Choroid plexus epithelial cell (primary cell): ENCODE results near the gene NPAS4.

ENCODE experiments used
- DNase-seq: peaks from one replicate; pipeline ENCODE4 v3.0.0-alpha.2; 2010; ENCODE audit warnings: low read depth
- H3K4me3 ChIP-seq: 2 replicates; pipeline ENCODE4 v1.5.1; 2011; ENCODE audit warnings: low read depth, mild to moderate bottlenecking, control low read depth, low read length, moderate library complexity
- TF ChIP-seq, protein P1 (sequence below): conservative IDR thresholded peaks from 2 replicates; pipeline ENCODE4 v1.5.1; 2011; ENCODE audit warnings: low read depth, mild to moderate bottlenecking, control low read depth, inconsistent platforms, low read length, moderate library complexity

NPAS4 gene

DNA sequence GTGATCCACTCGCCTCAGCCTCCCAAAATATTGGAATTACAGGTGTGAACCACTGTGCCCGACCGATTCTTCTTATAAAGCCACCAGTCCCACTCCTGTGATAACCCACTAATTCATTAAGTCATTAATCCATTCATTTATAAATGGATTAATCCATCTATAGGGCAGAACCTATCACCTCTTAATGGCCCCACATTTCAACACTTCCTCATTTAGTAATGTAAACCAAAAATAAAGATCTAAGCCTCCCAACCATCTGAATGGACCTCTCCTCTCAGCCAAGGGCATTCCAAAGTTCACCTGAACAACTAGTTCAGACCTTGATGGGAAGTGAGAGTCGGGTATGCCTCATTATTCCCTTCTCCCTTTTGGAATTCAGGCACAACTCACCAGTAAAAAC lies 27.7 kb downstream of the NPAS4 start:
- TF ChIP-seq, protein P1, sequence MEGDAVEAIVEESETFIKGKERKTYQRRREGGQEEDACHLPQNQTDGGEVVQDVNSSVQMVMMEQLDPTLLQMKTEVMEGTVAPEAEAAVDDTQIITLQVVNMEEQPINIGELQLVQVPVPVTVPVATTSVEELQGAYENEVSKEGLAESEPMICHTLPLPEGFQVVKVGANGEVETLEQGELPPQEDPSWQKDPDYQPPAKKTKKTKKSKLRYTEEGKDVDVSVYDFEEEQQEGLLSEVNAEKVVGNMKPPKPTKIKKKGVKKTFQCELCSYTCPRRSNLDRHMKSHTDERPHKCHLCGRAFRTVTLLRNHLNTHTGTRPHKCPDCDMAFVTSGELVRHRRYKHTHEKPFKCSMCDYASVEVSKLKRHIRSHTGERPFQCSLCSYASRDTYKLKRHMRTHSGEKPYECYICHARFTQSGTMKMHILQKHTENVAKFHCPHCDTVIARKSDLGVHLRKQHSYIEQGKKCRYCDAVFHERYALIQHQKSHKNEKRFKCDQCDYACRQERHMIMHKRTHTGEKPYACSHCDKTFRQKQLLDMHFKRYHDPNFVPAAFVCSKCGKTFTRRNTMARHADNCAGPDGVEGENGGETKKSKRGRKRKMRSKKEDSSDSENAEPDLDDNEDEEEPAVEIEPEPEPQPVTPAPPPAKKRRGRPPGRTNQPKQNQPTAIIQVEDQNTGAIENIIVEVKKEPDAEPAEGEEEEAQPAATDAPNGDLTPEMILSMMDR: no peak
- no peak for DNase-seq
- H3K4me3 ChIP-seq: no peak overlapping the region

- H3K4me3 ChIP-seq: no peak overlapping the region
- TF ChIP-seq, protein P1: no peak
- no peak for DNase-seq
These were observed 29.7 kb downstream of the NPAS4 start for GRCh38 chr11:66450560-66450959.

GRCh38 chr11:66451663-66452062 lies 30.8 kb downstream of the NPAS4 start:
- TF ChIP-seq, protein P1: no peak
- no peak for DNase-seq
- H3K4me3 ChIP-seq: no peak overlapping the region

- no peak for DNase-seq
- TF ChIP-seq, protein P1: no peak
- no peak overlapping the region for H3K4me3 ChIP-seq
These were observed 33.4 kb downstream of the NPAS4 start for GRCh38 chr11:66454247-66454646.

DNA sequence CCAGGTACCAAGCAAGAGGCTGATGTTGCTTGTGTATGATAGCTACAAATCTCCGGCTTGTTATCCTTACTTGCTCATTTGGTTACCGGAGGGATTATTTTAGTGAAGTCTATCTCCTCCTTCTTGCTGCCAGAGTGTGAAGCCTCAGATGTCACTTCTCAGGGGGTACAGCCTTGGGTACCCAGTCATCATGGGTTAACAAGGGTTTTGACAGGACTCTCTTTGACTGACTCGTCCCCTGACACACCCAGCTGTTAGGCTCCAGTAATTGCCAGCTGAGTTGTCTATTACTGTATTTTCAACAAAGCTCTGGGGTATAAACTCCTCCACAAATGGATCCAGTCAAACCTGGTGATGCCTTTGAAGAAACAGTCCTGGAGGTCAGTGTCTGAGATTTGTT lies 34.0 kb downstream of the NPAS4 start:
- TF ChIP-seq, protein P1: no peak
- DNase-seq: no peak
- H3K4me3 ChIP-seq: no peak overlapping the region

GRCh38 chr11:66457826-66458225 lies 37.0 kb downstream of the NPAS4 start:
- no peak overlapping the region for H3K4me3 ChIP-seq
- DNase-seq: no peak
- TF ChIP-seq, protein P1: no peak

DNA sequence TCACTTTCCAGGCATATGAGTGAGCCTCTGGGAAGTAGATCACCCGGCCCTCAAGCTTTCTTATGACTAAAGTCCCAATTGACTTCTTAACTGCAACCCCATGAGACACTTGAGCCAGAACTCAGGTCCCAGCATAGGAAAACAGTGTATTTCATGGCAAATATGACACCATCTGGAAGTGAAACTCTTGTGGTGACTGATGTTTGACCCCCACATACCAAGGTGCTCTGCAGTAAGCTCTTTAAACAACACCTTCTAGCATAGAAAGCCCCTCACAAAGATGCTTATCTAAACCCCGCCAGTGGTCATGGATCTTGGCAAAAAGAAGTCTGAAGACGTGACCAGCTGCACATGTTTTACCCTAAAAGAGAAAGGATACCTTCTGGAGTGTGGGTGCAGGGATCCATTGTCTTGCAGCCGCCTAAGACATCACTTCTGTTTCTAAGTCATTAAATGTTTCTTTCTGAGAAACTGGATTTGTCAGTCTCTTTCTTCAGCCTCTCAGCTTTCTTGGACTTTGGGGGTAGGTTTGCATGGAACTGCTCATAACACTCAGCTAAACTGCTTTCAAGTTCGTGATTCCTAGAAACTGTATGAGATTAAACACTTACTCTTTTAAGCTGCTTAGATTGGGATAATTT lies 38.4 kb downstream of the NPAS4 start:
- DNase-seq: no peak
- TF ChIP-seq, protein P1: no peak
- H3K4me3 ChIP-seq: no peak overlapping the region
